NCI-H2227 (cell line): ENCODE results near the gene CEPT1.
"Not testable (repeated sequence)": the region's sequence is repeated elsewhere in the genome, so short reads cannot be mapped to it uniquely, and the experiment has no call there.

Experiments
- DNase-seq: peaks from one replicate; lab custom pipeline; 2025; ENCODE audit not compliant: unreplicated experiment; lab: John Stamatoyannopoulos, UW

The CEPT1 gene

GRCh38 chr1:111139956-111140679 lies at the start of gene CEPT1, which contains the start of gene DRAM2:
Gene CEPT1 (plus strand): TSS chr1:111140223. CDS start chr1:111147715, 7,492 bp downstream.
Gene DRAM2 (minus strand): TSS chr1:111140093. CDS start chr1:111131554, 8,539 bp downstream.
- DNase-seq = peak; percentile 98

- not testable (repeated sequence) for DNase-seq
These were observed 44.6 kb upstream of the CEPT1 start for GRCh38 chr1:111095421-111095820.

- DNase-seq = no peak
These were observed 42.5 kb upstream of the CEPT1 start for GRCh38 chr1:111097356-111098099.

GRCh38 chr1:111099289-111099688 lies 40.7 kb upstream of the CEPT1 start:
- no peak for DNase-seq

- no peak for DNase-seq
These were observed 38.0 kb upstream of the CEPT1 start for GRCh38 chr1:111101854-111102642.

GRCh38 chr1:111104981-111105380 lies 35.0 kb upstream of the CEPT1 start:
- DNase-seq = no peak

- DNase-seq = no peak
These were observed 29.7 kb upstream of the CEPT1 start for GRCh38 chr1:111110197-111110899.

GRCh38 chr1:111116496-111116895 lies 23.5 kb upstream of the CEPT1 start:
- no peak for DNase-seq

GRCh38 chr1:111126354-111126753 lies 13.7 kb upstream of the CEPT1 start:
- no peak for DNase-seq

GRCh38 chr1:111127923-111128643 lies 11.9 kb upstream of the CEPT1 start:
- DNase-seq = no peak

- no peak for DNase-seq
These were observed 10.6 kb upstream of the CEPT1 start for GRCh38 chr1:111129376-111129775.

GRCh38 chr1:111131693-111132092 lies 8.3 kb upstream of the CEPT1 start:
- DNase-seq = no peak

- no peak for DNase-seq
These were observed 6.2 kb upstream of the CEPT1 start for GRCh38 chr1:111133866-111134265.

- peak; percentile 83 for DNase-seq
These were observed 583 bp upstream of the CEPT1 start for GRCh38 chr1:111139324-111139955.

GRCh38 chr1:111140680-111140967 lies 601 bp downstream of the CEPT1 start:
- DNase-seq = peak; percentile 66

- DNase-seq = no peak
These were observed 1.5 kb downstream of the CEPT1 start for GRCh38 chr1:111141245-111142220.

GRCh38 chr1:111142356-111142975 lies 2.4 kb downstream of the CEPT1 start:
- no peak for DNase-seq

- no peak for DNase-seq
These were observed 5.5 kb downstream of the CEPT1 start for GRCh38 chr1:111145542-111145941.
